NCI-H345 treated with DMSO at 0.1 percent for 48 hours (cell line): ENCODE data around the gene FNDC3B.

Source experiments
- DNase-seq: peaks from one replicate; lab custom pipeline; 2025; ENCODE audit not compliant: unreplicated experiment; lab: John Stamatoyannopoulos, UW

FNDC3B gene

GRCh38 chr3:172147113-172147818 is 107.9 kb downstream of the FNDC3B start:
- no peak for DNase-seq

DNA sequence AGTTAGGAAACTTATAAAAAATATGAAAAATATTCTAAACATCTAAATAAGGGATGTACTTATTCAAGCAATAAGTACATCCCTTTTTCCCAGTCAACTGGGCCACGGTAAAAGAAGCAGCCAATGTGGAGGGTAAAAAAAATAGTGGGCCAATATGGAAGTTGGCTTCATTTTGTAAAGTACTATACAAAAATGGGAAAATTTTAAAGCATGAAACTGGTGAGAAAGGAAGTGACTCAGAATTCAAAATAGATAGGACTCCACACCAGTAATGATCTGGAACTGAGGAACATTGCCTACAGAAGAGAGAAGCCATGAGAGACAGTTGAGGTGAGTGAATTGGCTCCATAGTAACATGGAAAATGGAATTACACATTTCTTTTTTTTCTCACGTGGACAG is 108.9 kb downstream of the FNDC3B start:
- no peak for DNase-seq

DNA sequence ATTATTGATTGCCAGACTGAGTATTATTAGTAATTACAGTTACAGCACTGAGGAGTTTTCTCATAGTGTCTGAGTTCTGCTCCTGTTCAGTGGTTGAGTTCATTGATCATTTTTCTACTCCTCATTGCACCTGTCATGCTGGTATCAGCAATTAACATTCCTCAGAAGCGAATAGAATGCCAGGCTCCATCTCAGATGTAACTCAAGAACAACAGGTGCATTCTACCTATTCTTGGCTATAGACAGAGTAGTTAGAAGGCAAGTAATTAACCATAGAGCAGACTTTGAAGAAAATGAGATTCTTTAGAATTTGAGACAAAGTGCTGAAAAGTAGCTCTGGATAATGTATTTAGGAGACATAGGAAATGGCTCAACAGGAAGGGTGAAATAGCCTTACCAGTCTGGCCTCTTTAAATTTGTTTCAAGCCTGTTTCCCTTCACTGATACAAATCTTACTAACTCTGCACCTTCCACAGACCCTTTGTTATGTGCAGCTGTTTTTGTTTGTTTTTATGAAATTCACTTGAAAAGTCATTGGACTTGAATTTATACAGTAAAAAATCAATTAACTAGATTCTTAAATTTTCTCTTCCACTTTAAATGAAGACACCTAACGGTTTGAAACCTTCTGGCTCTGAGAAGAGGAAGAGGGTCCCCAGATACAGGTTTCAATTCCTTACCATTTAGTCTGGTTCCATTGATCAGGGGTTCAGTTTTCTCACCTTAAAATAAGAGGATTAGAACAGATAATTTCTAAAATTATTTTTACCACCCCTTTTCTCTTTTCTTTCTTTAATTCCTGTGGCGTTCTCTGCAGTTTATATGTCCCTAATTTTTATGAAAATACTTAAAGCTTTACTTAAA is 109.6 kb downstream of the FNDC3B start:
- no peak for DNase-seq

DNA sequence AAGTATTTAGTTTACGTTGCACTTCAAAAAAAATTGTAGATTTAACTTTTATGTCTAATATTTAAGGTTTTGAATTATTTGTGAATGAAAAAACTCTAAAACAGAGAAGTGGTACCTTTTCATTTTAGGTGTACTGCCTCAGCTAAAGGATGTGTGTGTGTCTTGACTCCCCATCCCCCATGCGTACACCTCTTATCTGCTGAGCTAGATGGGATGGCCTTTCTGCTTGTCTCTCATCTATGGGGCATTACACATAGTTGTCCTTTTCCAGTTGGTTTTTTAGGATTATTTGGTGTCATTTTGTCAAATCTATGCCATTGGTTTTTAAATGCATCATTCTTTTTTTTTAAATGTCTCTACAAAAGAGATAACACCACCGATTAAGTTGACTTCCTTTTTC is 110.9 kb downstream of the FNDC3B start:
- DNase-seq, result no peak

- no peak for DNase-seq
These were observed 111.7 kb downstream of the FNDC3B start for GRCh38 chr3:172150913-172151650.

DNA sequence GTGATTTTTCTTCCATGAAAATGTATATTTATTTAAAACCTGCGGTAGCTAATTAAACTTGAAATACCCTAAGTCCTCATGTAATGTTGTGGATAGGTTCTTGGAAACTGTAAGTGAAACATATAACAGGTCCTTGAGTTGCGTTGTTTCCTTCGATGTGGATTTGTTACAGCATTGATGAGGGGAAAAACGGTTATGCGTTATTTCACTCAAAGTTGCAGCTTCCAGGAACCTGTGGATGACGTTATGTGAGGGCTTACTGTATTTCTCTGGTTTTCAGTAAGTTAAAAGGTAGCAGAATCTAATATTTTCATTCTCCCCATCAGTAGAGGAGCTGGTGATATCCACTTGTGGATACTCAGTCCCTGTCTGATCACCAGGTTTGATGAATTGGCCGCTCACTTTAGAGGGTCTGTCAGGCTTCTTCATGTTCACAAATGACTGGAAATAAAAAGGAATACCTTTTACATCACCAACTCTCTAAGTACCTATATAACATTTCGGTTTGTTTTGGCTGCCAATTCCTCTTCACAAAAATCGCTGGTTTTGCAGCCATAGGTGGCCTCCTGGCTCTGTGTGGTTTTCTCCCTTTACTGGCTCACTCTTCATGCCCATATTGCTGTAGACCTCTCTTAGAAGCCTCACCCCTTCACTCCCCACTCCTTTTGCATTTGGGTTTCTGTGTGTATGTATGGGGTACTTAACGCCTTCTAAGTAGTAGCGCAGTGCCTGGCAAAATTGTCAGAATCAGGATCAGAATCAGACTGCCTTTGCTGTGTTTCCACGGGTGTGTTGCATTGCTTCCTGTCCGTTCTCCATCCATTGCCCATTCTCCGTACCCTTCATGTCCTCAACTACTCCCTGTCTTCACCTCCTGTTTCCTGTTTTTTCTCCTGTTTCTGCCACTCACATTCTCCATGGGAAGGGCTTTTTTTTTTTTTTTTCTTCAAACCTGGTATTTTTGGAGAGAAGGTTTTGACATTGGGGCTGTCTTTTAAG is 112.6 kb downstream of the FNDC3B start:
- DNase-seq, result no peak

GRCh38 chr3:172152874-172153273 is 113.5 kb downstream of the FNDC3B start:
- DNase-seq, result no peak

DNA sequence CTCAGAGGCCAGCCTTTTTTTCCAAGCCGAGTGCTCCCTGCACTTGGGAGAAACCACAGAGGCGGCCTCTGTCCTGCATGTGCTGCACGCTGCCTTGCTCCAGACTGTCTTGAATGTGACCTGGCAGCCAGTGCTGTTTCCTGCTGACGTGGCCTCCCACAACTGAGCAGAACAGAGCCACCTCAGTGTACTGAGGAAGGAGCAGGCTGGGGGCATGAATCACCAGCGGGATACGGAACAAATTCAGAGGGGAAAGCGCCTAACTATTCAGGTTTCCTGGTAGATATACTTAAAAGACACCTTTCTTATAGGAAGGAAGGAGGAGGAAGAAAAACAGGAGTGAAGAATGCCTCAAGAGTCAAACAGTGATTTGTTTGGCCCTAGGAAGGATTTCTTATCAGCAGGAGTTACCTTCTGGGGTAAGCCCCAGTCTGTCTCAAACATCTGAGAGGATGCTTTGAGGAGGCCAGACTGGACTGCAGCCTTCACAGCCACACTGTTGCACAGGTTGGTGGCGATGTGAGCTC is 114.0 kb downstream of the FNDC3B start:
- no peak for DNase-seq

GRCh38 chr3:172154768-172155664 is 115.6 kb downstream of the FNDC3B start:
- DNase-seq, result no peak

- no peak for DNase-seq
These were observed 116.7 kb downstream of the FNDC3B start for GRCh38 chr3:172155897-172156585.

DNA sequence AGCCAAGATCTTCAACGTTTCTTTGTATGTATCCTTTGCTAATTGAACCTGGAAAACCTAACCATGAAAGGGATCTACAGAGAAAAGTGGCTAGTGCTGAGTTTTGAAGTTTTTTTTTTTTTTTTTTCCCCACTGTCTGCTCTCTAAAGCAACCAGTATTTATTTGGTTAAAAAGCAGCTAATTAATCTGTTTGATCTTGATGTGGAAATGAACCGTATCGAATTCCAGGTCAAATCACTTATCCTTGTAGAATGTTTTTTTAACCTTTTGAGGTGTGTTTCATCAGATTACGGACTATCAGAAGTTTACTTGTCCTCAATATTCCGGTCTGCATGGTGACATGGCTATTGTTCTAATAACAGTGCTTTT is 117.2 kb downstream of the FNDC3B start:
- no peak for DNase-seq

- DNase-seq, result no peak
These were observed 118.3 kb downstream of the FNDC3B start for GRCh38 chr3:172157564-172158258.

- DNase-seq, result no peak
These were observed 119.4 kb downstream of the FNDC3B start for GRCh38 chr3:172158741-172159140.

DNA sequence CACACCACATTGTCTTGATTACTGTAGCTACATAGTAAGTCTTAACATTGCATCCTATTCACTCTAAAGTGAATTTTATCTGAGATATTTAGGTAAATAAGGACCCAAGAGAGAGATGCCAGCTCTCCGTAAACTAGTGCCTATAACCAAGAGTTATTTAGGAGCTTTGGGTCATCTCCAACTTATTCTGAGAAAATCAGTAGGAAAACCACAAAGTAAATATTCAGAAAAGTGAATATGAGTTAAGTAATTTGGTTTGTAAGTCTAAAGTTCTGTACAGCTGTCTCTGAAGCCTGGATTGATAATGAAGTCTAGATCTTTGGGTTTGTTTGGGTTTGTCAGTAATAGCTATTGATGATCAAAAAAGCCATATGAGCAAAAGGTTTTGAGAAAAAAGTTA is 120.0 kb downstream of the FNDC3B start:
- DNase-seq, result no peak

GRCh38 chr3:172159962-172160538 is 120.7 kb downstream of the FNDC3B start:
- DNase-seq, result no peak

DNA sequence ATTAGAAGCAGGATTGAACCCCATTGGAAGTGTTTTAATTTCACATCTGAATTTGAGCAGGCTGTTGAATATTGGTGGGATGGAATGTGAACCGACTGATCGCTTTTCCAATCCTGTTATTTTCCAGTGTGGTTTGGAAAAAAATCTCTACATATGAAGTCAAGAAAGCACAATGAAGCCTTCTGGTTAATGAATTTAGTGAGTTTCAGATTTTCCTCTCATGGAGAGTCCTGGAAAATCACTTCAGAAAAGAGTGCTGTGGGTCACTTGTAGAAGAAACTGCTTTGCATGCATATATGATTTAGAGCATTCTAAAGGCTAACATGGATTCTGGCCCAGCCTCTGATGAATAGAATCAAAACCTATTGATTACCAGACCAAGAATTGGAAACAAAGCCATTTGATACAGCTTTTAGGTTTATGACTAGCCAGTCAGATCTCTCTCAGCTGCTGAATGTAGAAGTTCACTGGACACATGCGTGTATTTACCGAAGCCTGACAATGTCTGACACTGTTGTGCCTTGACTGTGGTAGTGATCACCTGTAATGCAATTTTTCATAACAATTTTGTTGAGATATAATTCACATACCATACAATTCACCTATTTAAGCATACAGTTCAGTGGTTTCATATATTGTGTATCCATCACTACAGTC is 121.9 kb downstream of the FNDC3B start:
- no peak for DNase-seq

GRCh38 chr3:172161959-172162358 is 122.6 kb downstream of the FNDC3B start:
- DNase-seq, result no peak
